GDM1 (cell line): Measurements from ENCODE around the gene RNF121.

ENCODE experiments used
- DNase-seq: peaks from one replicate; lab custom pipeline; 2025; lab: John Stamatoyannopoulos, UW

RNF121 gene

DNA sequence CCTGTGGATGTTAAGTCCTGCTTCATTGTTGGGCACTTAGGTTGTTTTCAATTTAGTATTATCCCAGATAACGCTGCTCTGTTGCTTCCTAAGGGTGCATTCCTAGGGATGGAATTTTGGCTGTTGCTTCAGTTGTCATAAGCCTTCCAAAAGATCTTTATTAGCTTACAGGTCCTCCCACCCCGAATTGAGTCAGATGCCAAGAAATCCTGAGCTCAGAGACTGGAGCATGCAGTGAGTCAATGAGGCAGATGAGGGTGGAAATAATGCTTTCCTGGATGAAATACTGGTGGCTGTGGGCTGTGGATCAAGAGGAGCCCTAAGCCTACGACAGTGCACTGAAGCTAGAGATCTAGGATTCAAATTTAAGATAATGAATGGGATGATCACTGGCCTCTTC is 59.2 kb downstream of the RNF121 start:
- no peak for DNase-seq

DNA sequence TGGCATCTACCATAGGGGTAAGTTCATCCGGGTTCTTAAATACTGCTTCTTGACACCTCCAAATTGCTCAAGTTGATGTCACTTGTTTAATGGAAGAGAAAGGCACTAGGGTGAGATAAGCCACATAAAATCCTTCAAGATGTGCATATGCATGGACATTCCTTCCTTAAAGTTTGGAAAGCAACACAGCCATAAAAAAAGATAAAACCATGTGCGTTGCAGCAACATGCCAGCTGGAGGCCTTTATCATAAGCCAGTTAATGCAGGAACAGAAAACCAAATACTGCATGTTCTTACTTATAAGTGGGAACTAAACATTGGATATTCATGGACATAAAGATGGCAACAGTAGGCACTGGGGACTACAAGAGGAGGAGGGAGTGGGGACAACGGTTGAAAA is 61.9 kb downstream of the RNF121 start:
- no peak for DNase-seq

DNA sequence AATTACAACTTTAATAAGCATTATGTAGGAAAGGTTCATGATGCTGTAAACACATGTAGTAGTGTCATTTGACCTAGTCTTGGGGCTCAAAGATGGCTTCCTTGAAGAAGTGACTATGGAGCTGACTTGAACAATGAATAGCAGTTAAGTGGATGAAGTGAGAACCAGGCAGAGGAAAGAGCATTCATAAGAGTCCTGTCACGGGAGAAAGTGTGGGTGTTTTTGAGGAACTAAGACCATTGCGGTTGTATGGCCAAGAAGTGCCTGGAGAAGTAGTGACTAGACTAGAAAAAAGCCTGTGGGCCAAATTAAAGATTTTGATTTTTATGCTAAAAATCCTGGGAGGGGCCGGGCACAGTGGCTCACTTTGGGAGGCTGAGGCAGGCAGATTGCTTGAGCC is 62.6 kb downstream of the RNF121 start:
- DNase-seq = peak; percentile 69

DNA sequence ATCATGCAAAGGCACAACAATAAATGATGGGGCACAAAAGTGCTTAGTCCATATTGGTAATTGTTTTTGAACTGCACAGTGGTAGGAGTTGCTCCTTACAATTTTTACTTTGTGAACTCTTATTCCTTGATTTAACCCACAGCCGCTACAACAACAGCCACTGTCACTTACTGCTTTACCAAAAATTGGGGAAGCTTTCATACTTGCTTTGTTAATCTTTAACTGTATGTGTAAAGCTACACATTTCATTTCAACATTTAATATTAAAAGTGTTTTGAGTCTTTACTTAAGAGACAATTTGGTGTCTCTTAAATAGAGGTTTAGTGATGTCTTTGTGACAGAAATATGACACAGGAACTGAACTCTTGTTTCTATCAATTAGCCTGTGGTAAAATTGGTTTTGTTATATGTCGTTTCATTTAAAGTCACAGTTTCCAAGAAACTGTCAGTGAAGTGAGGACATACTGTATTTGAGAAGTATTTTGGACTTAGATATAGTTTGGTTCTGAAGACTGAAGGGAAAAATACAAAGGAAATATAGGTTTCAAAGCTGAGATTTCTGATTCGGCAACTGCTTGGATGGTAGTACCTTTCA is 63.4 kb downstream of the RNF121 start:
- DNase-seq = no peak

DNA sequence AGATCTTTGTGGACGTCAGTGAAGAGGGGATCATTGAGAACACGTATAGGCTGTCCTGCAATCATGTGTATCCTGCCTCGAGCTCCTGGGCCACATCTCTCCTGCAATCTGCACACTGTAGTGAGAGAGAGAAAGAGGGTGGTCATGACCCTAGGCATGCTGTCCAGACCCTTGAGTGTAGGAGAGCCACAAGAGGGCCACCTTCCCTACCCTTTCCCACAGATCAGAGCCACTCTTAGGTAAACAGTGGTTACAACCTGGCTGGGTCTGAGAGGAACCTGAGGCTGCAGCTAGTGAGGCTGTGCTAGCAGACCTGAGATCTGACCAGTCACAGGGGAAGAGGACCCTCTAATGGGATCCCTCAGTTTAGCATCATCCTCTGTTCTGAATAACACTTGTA is 65.9 kb downstream of the RNF121 start:
- DNase-seq = no peak

- no peak for DNase-seq
Observed at GRCh38 chr11:71995726-71996291, 67.0 kb downstream of the RNF121 start.

GRCh38 chr11:71996517-71996916 is 67.7 kb downstream of the RNF121 start:
- no peak for DNase-seq

DNA sequence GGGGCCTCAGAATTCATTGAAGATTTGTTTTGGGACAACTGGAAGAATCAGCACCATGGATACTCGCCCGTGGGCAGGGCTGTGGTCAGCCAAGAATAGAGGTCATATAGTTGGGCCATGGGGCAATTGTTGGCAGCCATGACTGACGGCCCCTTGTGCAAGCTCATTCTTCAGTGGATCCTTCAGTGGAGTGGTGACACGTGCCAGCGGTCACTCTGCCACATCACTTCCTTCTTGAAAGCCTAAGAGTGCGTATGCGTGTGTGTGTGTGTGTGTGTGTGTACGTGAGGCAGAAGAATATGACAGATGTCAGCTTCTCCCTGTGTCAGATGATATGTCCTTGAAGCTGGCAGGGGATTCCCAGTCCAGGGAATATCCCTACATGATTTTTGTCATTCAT is 68.1 kb downstream of the RNF121 start:
- DNase-seq = no peak

DNA sequence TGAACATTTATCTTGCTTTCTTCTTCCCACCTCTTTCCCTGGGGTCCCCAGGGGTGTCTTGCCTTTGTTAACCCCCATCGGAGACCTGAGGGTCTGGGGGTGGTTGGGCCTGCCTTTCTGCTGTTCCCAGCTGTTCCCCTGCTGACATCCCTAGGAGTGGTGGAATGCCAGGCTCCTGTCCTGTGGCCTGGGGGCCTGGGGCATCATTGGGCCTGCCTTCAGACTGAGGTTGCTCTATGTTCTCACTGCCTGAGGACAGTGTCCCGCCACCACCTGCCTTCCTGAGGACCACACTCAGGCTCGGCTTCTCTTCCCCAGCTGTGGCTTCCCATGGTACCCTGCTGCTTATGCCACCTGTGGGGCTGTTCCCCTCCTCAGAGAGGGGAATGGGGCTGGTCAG is 68.7 kb downstream of the RNF121 start:
- no peak for DNase-seq

GRCh38 chr11:71998061-71998460 is 69.2 kb downstream of the RNF121 start:
- DNase-seq = no peak

GRCh38 chr11:71998649-71999310 is 69.9 kb downstream of the RNF121 start, which contains the start of gene IL18BP:
Gene IL18BP (plus strand): TSS chr11:71998909. CDS start chr11:71999985, 1,076 bp downstream.
- peak; percentile 57 for DNase-seq

GRCh38 chr11:71999362-71999761 is 70.5 kb downstream of the RNF121 start:
- DNase-seq = no peak

DNA sequence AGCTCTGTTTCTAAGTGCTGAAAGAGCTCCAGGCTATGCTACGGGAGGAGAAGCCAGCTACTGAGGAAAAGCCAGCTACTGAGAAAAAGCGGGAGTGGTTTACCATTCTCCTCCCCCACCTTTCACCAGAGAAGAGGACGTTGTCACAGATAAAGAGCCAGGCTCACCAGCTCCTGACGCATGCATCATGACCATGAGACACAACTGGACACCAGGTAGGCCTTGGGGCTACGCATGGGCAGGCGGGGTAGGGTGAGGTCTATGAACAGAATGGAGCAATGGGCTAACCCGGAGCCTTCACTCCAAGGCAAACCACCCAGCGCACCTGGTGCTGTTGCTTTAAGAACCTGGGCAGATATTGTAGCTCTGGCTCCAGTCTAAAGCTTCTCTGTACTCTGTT is 71.0 kb downstream of the RNF121 start:
- no peak for DNase-seq

DNA sequence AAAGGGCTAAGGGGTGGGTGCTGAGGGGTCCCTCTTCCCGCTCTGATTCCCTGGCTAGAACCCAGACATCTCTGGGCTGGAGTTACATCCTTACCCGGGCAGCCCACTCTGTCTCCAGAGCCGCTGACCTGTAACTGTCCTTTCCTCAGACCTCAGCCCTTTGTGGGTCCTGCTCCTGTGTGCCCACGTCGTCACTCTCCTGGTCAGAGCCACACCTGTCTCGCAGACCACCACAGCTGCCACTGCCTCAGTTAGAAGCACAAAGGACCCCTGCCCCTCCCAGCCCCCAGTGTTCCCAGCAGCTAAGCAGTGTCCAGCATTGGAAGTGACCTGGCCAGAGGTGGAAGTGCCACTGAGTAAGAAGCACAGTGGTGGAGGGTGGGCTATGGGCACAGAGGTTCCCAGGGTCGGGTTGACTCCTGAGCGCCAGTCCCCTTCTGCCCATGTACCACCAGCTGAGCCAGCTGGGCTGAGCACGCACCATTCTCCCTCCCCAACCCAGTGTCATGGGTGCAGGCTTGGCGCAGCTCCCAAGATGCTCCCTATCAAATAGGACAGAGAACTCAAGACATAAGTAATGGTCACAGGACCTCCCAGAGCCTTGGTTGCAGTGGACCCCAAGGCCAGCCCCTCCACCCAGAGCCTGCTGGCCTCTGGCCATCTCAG is 71.5 kb downstream of the RNF121 start:
- no peak for DNase-seq

DNA sequence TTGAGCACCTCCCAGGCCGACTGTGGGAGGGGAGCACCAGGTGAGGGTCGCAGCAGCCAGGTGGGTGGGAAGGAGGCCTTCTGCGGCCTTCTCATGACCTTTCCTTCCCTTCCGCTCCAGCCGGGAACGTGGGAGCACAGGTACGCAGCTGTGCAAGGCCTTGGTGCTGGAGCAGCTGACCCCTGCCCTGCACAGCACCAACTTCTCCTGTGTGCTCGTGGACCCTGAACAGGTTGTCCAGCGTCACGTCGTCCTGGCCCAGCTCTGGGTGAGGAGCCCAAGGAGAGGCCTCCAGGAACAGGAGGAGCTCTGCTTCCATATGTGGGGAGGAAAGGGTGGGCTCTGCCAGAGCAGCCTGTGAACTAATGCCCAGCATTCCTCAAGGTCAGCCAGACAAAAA is 72.4 kb downstream of the RNF121 start:
- no peak for DNase-seq

- no peak for DNase-seq
Observed at GRCh38 chr11:72001834-72002591, 73.2 kb downstream of the RNF121 start.

- no peak for DNase-seq
Observed at GRCh38 chr11:72002841-72003775, 74.3 kb downstream of the RNF121 start.

- DNase-seq = no peak
Observed at GRCh38 chr11:72003776-72004171, 74.9 kb downstream of the RNF121 start.

DNA sequence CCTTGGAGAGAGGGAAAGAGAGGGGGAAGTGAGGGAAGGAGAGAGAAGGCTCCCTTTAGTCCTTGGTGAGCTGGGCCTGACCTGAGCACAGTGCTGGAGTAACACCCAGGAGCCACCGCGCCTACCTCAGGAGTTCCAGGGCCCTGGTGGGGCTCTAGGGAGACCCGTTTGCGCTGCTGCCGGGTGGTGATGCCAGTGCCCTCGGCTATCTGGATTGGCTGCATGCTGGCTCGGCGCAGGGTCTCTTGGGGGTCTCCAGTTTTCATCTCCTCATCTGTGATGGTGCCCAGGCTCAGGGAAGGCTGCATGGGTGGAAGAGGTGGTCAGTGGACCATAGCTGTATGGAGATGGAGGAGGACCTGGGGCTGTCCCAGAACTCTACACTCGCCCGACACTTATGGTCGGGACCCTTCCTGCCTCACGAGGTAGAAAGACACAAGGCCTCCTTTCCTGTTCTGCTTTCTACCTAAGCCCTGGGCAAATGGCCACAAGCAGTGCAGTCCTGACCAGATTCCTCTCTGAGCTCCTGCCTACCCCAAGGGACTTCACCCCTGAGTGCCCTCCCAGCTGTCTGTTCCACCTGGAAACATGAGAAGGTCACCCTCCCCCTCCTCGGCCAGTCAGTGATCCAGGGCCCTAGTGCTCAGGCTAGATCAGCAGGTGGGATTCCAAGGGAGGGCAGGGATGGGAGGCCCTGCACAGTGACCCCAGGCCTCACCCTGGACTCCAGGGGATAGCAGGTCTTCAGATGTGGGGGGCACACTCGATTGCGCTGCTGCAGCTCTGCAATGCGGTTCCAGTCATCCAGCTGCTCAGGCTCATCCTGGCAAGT is 75.9 kb downstream of the RNF121 start:
- no peak for DNase-seq
